A549 (cell line): ENCODE data around the gene CATSPER4. TPM values are rescaled to one million over a fixed set of nuclear protein-coding genes. Genes with fewer than 3 reads are reported as not detected.

Experiments used
- ATAC-seq, 2 experiments: fragments of 200-7000 bp in 1 of 2; fragments of >200 bp in 1 of 2; cut with Nextera tagmentation in 1 of 2; cut with Tn5 transposase in 1 of 2; 3 replicates each; pipeline versions ENCODE4 v1.8.0 to v1.9.1; 2018 to 2020; ENCODE audit warnings: mild to moderate bottlenecking in 1 of 2, moderate library complexity in 1 of 2
- CTCF ChIA-PET: fragments of 300-600 bp; sonication (Branson Sonifier 250); formaldehyde crosslinking; extraction: SDS; loops from one replicate; lab custom pipeline; 2021; ENCODE audit warnings: antibody characterized with exemption, inconsistent platforms; lab: Yijun Ruan, JAX
- POLR2A ChIA-PET: fragments of 350-600 bp; formaldehyde crosslinking; extraction: SDS; loops from one replicate; lab custom pipeline; 2021; ENCODE audit warnings: antibody characterized with exemption, inconsistent platforms; lab: Yijun Ruan, JAX
- DNase-seq, 2 experiments: peaks; one replicate each; pipeline versions ENCODE4 v3.0.0 to v3.0.0-alpha.2; 2011 to 2016; ENCODE audit warnings: low read depth in 1 of 2, low spot score in 1 of 2
- FAIRE-seq: peaks from 2 replicates; lab custom pipeline; 2011; peaks lifted over from hg19 to GRCh38; lab: Jason Lieb, UNC
- H3K27ac ChIP-seq, 2 experiments: fragments of >200 bp; sonication (Bioruptor Twin); formaldehyde crosslinking; 3 replicates each; pipeline ENCODE4 v1.5.1; 2016 to 2017
- H3K4me1 ChIP-seq: fragments of >200 bp; sonication (Bioruptor Twin); formaldehyde crosslinking; 3 replicates; pipeline ENCODE4 v1.6.1; 2016
- H3K4me2 ChIP-seq: fragments of >200 bp; sonication (Bioruptor Twin); formaldehyde crosslinking; 3 replicates; pipeline ENCODE4 v1.6.1; 2016
- H3K4me3 ChIP-seq: fragments of >200 bp; sonication (Bioruptor Twin); formaldehyde crosslinking; 3 replicates; pipeline ENCODE4 v1.5.1; 2016
- H3K9me3 ChIP-seq: fragments of >200 bp; sonication (Bioruptor Twin); formaldehyde crosslinking; 3 replicates; pipeline ENCODE4 v1.6.1; 2016
- BHLHE40 ChIP-seq: IDR thresholded peaks from 2 replicates; pipeline ENCODE4 v1.6.1; 2012; ENCODE audit warnings: low read depth, low read length, inconsistent platforms
- CBX2 ChIP-seq: fragments of 200-600 bp; sonication (generic); IDR thresholded peaks from 2 replicates; pipeline ENCODE4 v1.6.1; 2016; ENCODE audit warnings: low read depth, mild to moderate bottlenecking, borderline replicate concordance
- CEBPB ChIP-seq, 2 experiments: fragments of >200 bp in 1 of 2; sonication (Bioruptor Twin) in 1 of 2; formaldehyde crosslinking in 1 of 2; IDR thresholded peaks; 2 replicates each; pipeline ENCODE4 v1.6.1; 2012 to 2016
- EHF ChIP-seq: fragments of 250-450 bp; sonication (Bioruptor Pico); IDR thresholded peaks from 2 replicates; pipeline ENCODE4 v1.5.0; 2020; ENCODE audit warnings: mild to moderate bottlenecking
- EHMT2 ChIP-seq: fragments of 200-600 bp; sonication (generic); IDR thresholded peaks from 2 replicates; pipeline ENCODE4 v1.6.1; 2016; ENCODE audit warnings: antibody characterized with exemption, low read depth, mild to moderate bottlenecking, moderate library complexity
- EP300 ChIP-seq, 2 experiments: fragments of >200 bp; sonication (Bioruptor Twin); formaldehyde crosslinking; IDR thresholded peaks; 2 replicates in 1 of 2; 3 replicates in 1 of 2; pipeline ENCODE4 v1.6.1; 2016 to 2017
- FOSL2 ChIP-seq, 2 experiments: fragments of 450-650 bp in 1 of 2; fragments of >200 bp in 1 of 2; sonication (Bioruptor Twin) in 1 of 2; formaldehyde crosslinking; IDR thresholded peaks; 2 replicates each; pipeline versions ENCODE4 v1.5.0 to v1.6.1; 2016 to 2020; ENCODE audit warnings: mild to moderate bottlenecking in 1 of 2, moderate library complexity in 1 of 2
- HEYL ChIP-seq: fragments of 250-450 bp; sonication (Bioruptor Pico); IDR thresholded peaks from 2 replicates; pipeline ENCODE4 v1.8.0; 2021; ENCODE audit warnings: mild to moderate bottlenecking, moderate library complexity
- HOXA7 ChIP-seq: fragments of 250-450 bp; sonication (Bioruptor Pico); IDR thresholded peaks from 2 replicates; pipeline ENCODE4 v1.5.0; 2020; ENCODE audit warnings: mild to moderate bottlenecking, moderate library complexity
- HOXB13 ChIP-seq: fragments of 250-450 bp; sonication (Bioruptor Pico); IDR thresholded peaks from 2 replicates; pipeline ENCODE4 v1.5.0; 2020; ENCODE audit warnings: low read depth, mild to moderate bottlenecking, moderate library complexity
- JUN ChIP-seq, 2 experiments: fragments of >200 bp; sonication (Bioruptor Twin); formaldehyde crosslinking; IDR thresholded peaks; 2 replicates in 1 of 2; 3 replicates in 1 of 2; pipeline ENCODE4 v1.6.1; 2016 to 2017
- KDM1A ChIP-seq: fragments of 200-600 bp; sonication (generic); IDR thresholded peaks from 2 replicates; pipeline ENCODE4 v1.6.1; 2016; ENCODE audit warnings: low read depth, mild to moderate bottlenecking
- KDM5A ChIP-seq: fragments of 200-600 bp; sonication (generic); IDR thresholded peaks from 2 replicates; pipeline ENCODE4 v1.6.1; 2016; ENCODE audit warnings: antibody characterized with exemption, mild to moderate bottlenecking
- MAFK ChIP-seq: fragments of 450-650 bp; IDR thresholded peaks from 2 replicates; pipeline ENCODE4 v1.6.1; 2014; ENCODE audit not compliant: partially characterized antibody
- MAZ ChIP-seq: fragments of 150-350 bp; IDR thresholded peaks from 2 replicates; pipeline ENCODE4 v1.6.1; 2014; ENCODE audit warnings: antibody characterized with exemption, low read depth, low read length, borderline replicate concordance
- PHF8 ChIP-seq: fragments of 200-600 bp; sonication (generic); IDR thresholded peaks from 2 replicates; pipeline ENCODE4 v1.6.1; 2016; ENCODE audit warnings: low read depth, mild to moderate bottlenecking, antibody characterized with exemption, moderate library complexity, borderline replicate concordance
- RAD21 ChIP-seq, 2 experiments: fragments of >200 bp in 1 of 2; sonication (Bioruptor Twin) in 1 of 2; formaldehyde crosslinking in 1 of 2; IDR thresholded peaks in 1 of 2; conservative IDR thresholded peaks in 1 of 2; 2 replicates in 1 of 2; 3 replicates in 1 of 2; pipeline ENCODE4 v1.6.1; 2012 to 2018; ENCODE audit warnings: inconsistent platforms in 1 of 2
- RCOR1 ChIP-seq: fragments of 150-350 bp; IDR thresholded peaks from 2 replicates; pipeline ENCODE4 v1.6.1; 2014; ENCODE audit warnings: antibody characterized with exemption, low read length, low read depth
- SMC3 ChIP-seq: fragments of >200 bp; sonication (Bioruptor Twin); formaldehyde crosslinking; IDR thresholded peaks from 3 replicates; pipeline ENCODE4 v1.6.1; 2018; ENCODE audit warnings: inconsistent platforms
- SREBF2 ChIP-seq: fragments of 450-650 bp; IDR thresholded peaks from 2 replicates; pipeline ENCODE4 v1.6.1; 2014; ENCODE audit warnings: mild to moderate bottlenecking, moderate library complexity
- TFCP2L1 ChIP-seq: fragments of 250-450 bp; sonication (Bioruptor Pico); IDR thresholded peaks from 2 replicates; pipeline ENCODE4 v1.5.0; 2021; ENCODE audit warnings: mild to moderate bottlenecking
- WGBS: methylation state at CpG from one replicate; pipeline ENCODE4 v1.1.6; 2017; ENCODE audit errors: missing lambda C conversion rate; 5-methylcytosine and 5-hydroxymethylcytosine counted together
- polyA plus RNA-seq, 4 experiments: library from polyadenylated mRNA; depleted of rRNA in 3 of 4; stranded (reverse); fragments of >200 nt; fragmentation: RNase III in 1 of 4; extraction: RNeasy Plus Mini Kit Qiagen cat#74134 plus additional on column Dnase treatment in 1 of 4; gene quantifications; 2 replicates in 3 of 4; 3 replicates in 1 of 4; pipeline ENCODE4 v1.2.3, GENCODE V29; 2011 to 2017
- TF ChIP-seq, protein P1 (sequence below): fragments of >200 bp; sonication (Bioruptor Twin); formaldehyde crosslinking; IDR thresholded peaks from 2 replicates; pipeline ENCODE4 v1.6.1; 2016
- TF ChIP-seq, protein P2 (sequence below): IDR thresholded peaks from 2 replicates; pipeline ENCODE4 v1.6.1; 2012
- TF ChIP-seq, protein P3 (sequence below): fragments of >200 bp; sonication (Bioruptor Twin); formaldehyde crosslinking; IDR thresholded peaks from 3 replicates; pipeline ENCODE4 v1.5.1; 2016
- TF ChIP-seq, protein P4 (sequence below): IDR thresholded peaks from 2 replicates; pipeline ENCODE4 v1.6.1; 2012
- TF ChIP-seq, protein P5 (sequence below): IDR thresholded peaks from 2 replicates; pipeline ENCODE4 v1.6.1; 2012; ENCODE audit warnings: low read depth, borderline replicate concordance

Gene CATSPER4
- polyA plus RNA-seq, 2 of the 4 experiments (the other 2 are of a cell fraction), result not detected

DNA sequence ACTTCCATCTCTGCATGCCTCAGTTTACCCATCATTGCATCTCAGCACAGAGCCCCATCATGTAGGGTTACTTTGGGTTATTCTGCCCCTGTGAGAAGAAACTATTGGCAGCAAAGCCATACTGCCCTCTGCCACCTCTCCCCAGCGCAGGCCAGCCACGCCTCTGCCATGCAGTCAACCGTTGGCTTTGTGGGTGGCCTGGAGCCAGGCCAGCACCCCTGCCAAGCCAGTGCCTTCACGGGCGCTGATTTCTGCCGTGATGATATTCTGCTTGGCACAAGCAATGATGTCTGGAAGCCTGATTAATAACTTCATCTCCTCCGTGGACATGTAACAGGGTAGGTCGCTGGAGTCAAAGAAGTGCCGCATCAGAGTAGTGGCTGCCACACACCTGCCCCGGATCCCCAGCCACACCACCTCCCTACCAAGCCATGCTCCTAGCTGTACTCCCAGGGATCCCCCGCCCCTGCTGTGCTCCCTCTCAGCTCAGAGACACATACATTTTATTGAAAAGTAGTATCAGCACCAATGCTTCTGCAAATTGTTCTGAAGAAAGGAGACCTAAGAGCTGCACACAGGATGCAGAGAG, 28.6 kb downstream of the CATSPER4 start:
- no peak for DNase-seq
- H3K4me1 ChIP-seq, result peaks cover 17% of the 10 kb centered on the region; the same call in 2 of the 3 replicates
- no peak for FAIRE-seq
- no peak overlapping the region for H3K27ac ChIP-seq
- peak; percentile 47 to 51; a peak in 4 of 6 replicates for ATAC-seq
- H3K4me3 ChIP-seq, result no peak overlapping the region
- ChIA-PET POLR2A (no interaction called here), CTCF (interaction anchor here (2.5 kb wide), 1 partner anchor 15 kb away, joined by 12 read pairs; the partner anchor contains the start of gene CEP85)
- no peaks in the 10 kb centered on the region for H3K9me3 ChIP-seq
- WGBS, result 27% methylated on average over 9 of the region's 11 CpGs
- peak overlapping the region; percentile 35 for H3K4me2 ChIP-seq
- TF ChIP-seq RCOR1 (no peak), EHF (CRISPR knock-in tag) (no peak)
- TF ChIP-seq, protein P1, sequence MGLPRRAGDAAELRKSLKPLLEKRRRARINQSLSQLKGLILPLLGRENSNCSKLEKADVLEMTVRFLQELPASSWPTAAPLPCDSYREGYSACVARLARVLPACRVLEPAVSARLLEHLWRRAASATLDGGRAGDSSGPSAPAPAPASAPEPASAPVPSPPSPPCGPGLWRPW, result no peak
- TF ChIP-seq, all 56 proteins: peak for 0

DNA sequence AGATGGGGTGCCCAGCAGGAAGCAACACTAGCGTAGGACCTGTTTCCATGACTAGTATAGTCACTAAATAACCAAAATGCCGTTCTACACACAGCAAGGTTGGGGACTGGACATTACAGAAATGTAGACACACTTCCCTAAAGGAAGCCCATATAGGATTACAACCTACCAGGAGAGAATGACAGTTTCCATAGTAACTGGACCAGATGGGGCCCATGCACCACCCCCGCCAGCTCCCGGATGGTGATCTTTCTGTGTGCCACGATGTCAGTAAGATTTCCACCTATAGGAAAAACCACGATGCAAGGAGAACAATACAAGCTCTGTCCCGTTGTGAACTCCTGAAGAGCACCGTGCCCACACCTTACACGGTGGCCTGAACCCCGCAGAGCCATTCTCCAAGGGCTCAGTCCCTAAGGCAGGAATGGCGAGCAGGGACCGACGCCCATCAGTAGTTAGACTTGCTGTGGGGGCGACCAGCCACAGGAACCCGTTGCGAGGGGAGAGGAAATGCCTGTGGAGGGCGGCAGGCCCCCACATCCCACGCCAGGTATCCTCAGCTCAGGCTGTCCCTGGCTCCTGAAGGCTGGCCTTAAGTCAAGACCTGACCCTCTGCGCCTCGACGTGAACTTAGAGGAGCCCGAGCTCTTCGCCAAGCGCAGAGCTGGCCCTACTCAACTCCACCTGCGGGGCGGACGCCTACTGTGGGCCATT, 30.0 kb downstream of the CATSPER4 start:
- Histone ChIP-seq H3K27ac (no peak overlapping the region), H3K4me2 (no peak overlapping the region), H3K9me3 (no peaks in the 10 kb centered on the region), H3K4me3 (no peak overlapping the region), H3K4me1 (peaks cover 17% of the 10 kb centered on the region; the same call in 2 of the 3 replicates)
- POLR2A ChIA-PET, result no interaction called here
- FAIRE-seq, result no peak
- 92% methylated on average over 21 of the region's 27 CpGs for WGBS
- CTCF ChIA-PET, result interaction anchor here (1.1 to 2.5 kb wide), 3 partner anchors 10 to 51 kb away, joined by 3 to 12 read pairs (median 4); partner anchors contain the start of genes CEP85 and ZNF593
- ATAC-seq, result peak in 1 of 2 experiments; percentile 19; a peak in 2 of 6 replicates
- TF ChIP-seq HOXA7 (CRISPR knock-in tag), result no peak
- no peak for TF ChIP-seq SREBF2
- no peak for TF ChIP-seq TFCP2L1 (CRISPR knock-in tag)
- TF ChIP-seq MAFK, result no peak
- no peak for TF ChIP-seq RCOR1
- TF ChIP-seq HOXB13, result no peak
- no peak for TF ChIP-seq SMC3
- TF ChIP-seq, protein P2, sequence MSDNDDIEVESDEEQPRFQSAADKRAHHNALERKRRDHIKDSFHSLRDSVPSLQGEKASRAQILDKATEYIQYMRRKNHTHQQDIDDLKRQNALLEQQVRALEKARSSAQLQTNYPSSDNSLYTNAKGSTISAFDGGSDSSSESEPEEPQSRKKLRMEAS, result no peak
- no peak for TF ChIP-seq HEYL (CRISPR knock-in tag)
- no peak for TF ChIP-seq JUN (IDR thresholded peaks at IDR 0.05)
- no peak for TF ChIP-seq EHF (CRISPR knock-in tag)
- no peak for TF ChIP-seq MAZ
- TF ChIP-seq BHLHE40, result no peak
- TF ChIP-seq RAD21 (conservative IDR thresholded peaks at IDR 0.05 in 1 of 2, IDR thresholded peaks at IDR 0.05 in 1 of 2), result no peak
- TF ChIP-seq FOSL2 (IDR thresholded peaks at IDR 0.05), result no peak
- TF ChIP-seq FOSL2 (CRISPR knock-in tag; IDR thresholded peaks at IDR 0.05), result no peak
- no peak for TF ChIP-seq EP300 (IDR thresholded peaks at IDR 0.05)
- no peak for TF ChIP-seq EHMT2
- no peak for TF ChIP-seq CEBPB (IDR thresholded peaks at IDR 0.05)
- no peak for TF ChIP-seq CBX2
- TF ChIP-seq KDM1A, result no peak
- no peak for DNase-seq

DNA sequence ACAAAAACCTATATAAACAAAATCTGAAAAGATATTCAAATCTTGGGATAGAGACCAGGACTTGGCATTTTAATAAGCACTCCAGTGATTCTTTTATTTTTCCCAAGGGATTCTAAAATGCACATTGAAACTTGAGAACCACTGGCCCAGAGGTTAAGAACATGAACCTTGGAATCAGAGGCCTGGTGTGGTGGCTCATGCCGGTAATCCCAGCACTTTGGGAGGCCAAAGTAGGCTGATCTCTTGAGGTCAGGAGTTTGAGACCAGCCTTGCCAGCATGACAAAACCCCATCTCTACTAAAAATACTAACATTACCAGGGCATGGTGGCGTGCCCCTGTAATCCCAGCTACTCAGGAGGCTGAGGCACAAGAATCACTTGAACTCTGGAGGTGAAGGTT, 30.7 kb downstream of the CATSPER4 start:
- H3K4me2 ChIP-seq, result no peak overlapping the region
- FAIRE-seq, result no peak
- ChIA-PET POLR2A (interaction anchor here (0.7 kb wide), 1 partner anchor 13 kb away, joined by 6 read pairs; the partner anchor contains the start of gene CEP85), CTCF (interaction anchor here (1.1 to 2.5 kb wide), 3 partner anchors 9 to 51 kb away, joined by 3 to 12 read pairs (median 4); partner anchors contain the start of genes CEP85 and ZNF593)
- H3K27ac ChIP-seq, result no peak overlapping the region
- ATAC-seq, result no peak
- WGBS, result 81% methylated on average over 2 of the region's 2 CpGs
- H3K9me3 ChIP-seq, result no peaks in the 10 kb centered on the region
- H3K4me1 ChIP-seq, result peaks cover 17% of the 10 kb centered on the region; the same call in 2 of the 3 replicates
- H3K4me3 ChIP-seq, result no peak overlapping the region
- no peak for DNase-seq
- TF ChIP-seq KDM5A (no peak), PHF8 (no peak), BHLHE40 (no peak), MAFK (no peak)
- TF ChIP-seq, protein P3, sequence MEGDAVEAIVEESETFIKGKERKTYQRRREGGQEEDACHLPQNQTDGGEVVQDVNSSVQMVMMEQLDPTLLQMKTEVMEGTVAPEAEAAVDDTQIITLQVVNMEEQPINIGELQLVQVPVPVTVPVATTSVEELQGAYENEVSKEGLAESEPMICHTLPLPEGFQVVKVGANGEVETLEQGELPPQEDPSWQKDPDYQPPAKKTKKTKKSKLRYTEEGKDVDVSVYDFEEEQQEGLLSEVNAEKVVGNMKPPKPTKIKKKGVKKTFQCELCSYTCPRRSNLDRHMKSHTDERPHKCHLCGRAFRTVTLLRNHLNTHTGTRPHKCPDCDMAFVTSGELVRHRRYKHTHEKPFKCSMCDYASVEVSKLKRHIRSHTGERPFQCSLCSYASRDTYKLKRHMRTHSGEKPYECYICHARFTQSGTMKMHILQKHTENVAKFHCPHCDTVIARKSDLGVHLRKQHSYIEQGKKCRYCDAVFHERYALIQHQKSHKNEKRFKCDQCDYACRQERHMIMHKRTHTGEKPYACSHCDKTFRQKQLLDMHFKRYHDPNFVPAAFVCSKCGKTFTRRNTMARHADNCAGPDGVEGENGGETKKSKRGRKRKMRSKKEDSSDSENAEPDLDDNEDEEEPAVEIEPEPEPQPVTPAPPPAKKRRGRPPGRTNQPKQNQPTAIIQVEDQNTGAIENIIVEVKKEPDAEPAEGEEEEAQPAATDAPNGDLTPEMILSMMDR, result no peak
- TF ChIP-seq, protein P4, sequence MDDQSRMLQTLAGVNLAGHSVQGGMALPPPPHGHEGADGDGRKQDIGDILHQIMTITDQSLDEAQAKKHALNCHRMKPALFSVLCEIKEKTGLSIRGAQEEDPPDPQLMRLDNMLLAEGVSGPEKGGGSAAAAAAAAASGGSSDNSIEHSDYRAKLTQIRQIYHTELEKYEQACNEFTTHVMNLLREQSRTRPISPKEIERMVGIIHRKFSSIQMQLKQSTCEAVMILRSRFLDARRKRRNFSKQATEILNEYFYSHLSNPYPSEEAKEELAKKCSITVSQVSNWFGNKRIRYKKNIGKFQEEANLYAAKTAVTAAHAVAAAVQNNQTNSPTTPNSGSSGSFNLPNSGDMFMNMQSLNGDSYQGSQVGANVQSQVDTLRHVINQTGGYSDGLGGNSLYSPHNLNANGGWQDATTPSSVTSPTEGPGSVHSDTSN, result no peak
- TF ChIP-seq, protein P5, sequence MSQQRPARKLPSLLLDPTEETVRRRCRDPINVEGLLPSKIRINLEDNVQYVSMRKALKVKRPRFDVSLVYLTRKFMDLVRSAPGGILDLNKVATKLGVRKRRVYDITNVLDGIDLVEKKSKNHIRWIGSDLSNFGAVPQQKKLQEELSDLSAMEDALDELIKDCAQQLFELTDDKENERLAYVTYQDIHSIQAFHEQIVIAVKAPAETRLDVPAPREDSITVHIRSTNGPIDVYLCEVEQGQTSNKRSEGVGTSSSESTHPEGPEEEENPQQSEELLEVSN, result no peak
